Anterior cingulate cortex (tissue), 58 donors: ENCODE results near the gene PLXNB2.

ENCODE experiments used
- DNase-seq, 58 donors: peaks; one replicate each; lab custom pipeline; 2025; lab: John Stamatoyannopoulos, UW

PLXNB2 gene

GRCh38 chr22:50312371-50312770 is 4.9 kb upstream of the PLXNB2 start:
- no peak for DNase-seq

- DNase-seq, result no peak
These were observed 4.3 kb upstream of the PLXNB2 start for GRCh38 chr22:50311606-50312351.

GRCh38 chr22:50310949-50311444 is 3.6 kb upstream of the PLXNB2 start:
- DNase-seq, result no peak

GRCh38 chr22:50310031-50310722 is 2.7 kb upstream of the PLXNB2 start:
- no peak for DNase-seq

GRCh38 chr22:50309601-50309991 is 2.1 kb upstream of the PLXNB2 start:
- no peak for DNase-seq

GRCh38 chr22:50308986-50309600 is 1.6 kb upstream of the PLXNB2 start:
- peak in 1 of 58 donors; percentile 37 for DNase-seq

GRCh38 chr22:50308597-50308935 is 1.1 kb upstream of the PLXNB2 start:
- peak in 42 of 58 donors; percentile 16 to 69 (median 48) for DNase-seq

GRCh38 chr22:50307890-50308596 is 597 bp upstream of the PLXNB2 start:
- peak in 1 of 58 donors; percentile 61 for DNase-seq

- peak in 46 of 58 donors; percentile 23 to 81 (median 52) for DNase-seq
These were observed 1.4 kb downstream of the PLXNB2 start for GRCh38 chr22:50305923-50306566.

- no peak for DNase-seq
These were observed 2.0 kb downstream of the PLXNB2 start for GRCh38 chr22:50305393-50305922.

- DNase-seq, result peak in 44 of 58 donors; percentile 35 to 81 (median 63)
These were observed 2.7 kb downstream of the PLXNB2 start for GRCh38 chr22:50304528-50305392.

GRCh38 chr22:50303848-50304527 is 3.5 kb downstream of the PLXNB2 start:
- DNase-seq, result peak in 25 of 58 donors; percentile 15 to 73 (median 45)

- DNase-seq, result peak in 12 of 58 donors; percentile 19 to 65 (median 42)
These were observed 4.0 kb downstream of the PLXNB2 start for GRCh38 chr22:50303515-50303847.

GRCh38 chr22:50302564-50302963 is 4.9 kb downstream of the PLXNB2 start:
- DNase-seq, result peak in 1 of 58 donors; percentile 9

- DNase-seq, result no peak
These were observed 5.4 kb downstream of the PLXNB2 start for GRCh38 chr22:50302041-50302541.

- no peak for DNase-seq
These were observed 5.9 kb downstream of the PLXNB2 start for GRCh38 chr22:50301581-50301991.

- no peak for DNase-seq
These were observed 6.7 kb downstream of the PLXNB2 start for GRCh38 chr22:50300620-50301257.
